Neural crest cell (in vitro differentiated cells): ENCODE data around the gene OR10P1. TPM values are rescaled to one million over a fixed set of nuclear protein-coding genes. Genes with fewer than 3 reads are reported as not detected.
"Not testable (repeated sequence)": the region's sequence is repeated elsewhere in the genome, so short reads cannot be mapped to it uniquely, and the experiment has no call there.

Experiments used
- DNase-seq: peaks from one replicate; pipeline ENCODE4 v3.0.0; 2021; ENCODE audit warnings: low read depth, mixed read lengths, low spot score
- H3K27ac Mint-ChIP-seq: one replicate; pipeline ENCODE4 v1.8.0; 2021; ENCODE audit warnings: mild to moderate bottlenecking, mixed read lengths; ENCODE audit not compliant: unreplicated experiment
- H3K27me3 Mint-ChIP-seq: 2 replicates; pipeline ENCODE4 v1.8.0; 2021; ENCODE audit warnings: low read depth, mild to moderate bottlenecking, mixed read lengths
- H3K36me3 Mint-ChIP-seq: 2 replicates; pipeline ENCODE4 v1.8.0; 2021; ENCODE audit warnings: low read depth, mild to moderate bottlenecking, mixed read lengths
- H3K4me1 Mint-ChIP-seq: 2 replicates; pipeline ENCODE4 v1.8.0; 2021; ENCODE audit warnings: mixed read lengths
- H3K4me3 Mint-ChIP-seq: one replicate; pipeline ENCODE4 v1.8.0; 2021; ENCODE audit warnings: mild to moderate bottlenecking, mixed read lengths
- H3K9me3 Mint-ChIP-seq: 2 replicates; pipeline ENCODE4 v1.8.0; 2021; ENCODE audit warnings: mixed read lengths
- CTCF ChIP-seq: fragments of 200-600 bp; sonication (generic); conservative IDR thresholded peaks from 2 replicates; pipeline ENCODE4 v1.5.0; 2021; ENCODE audit warnings: antibody characterized with exemption, mild to moderate bottlenecking
- long read RNA-seq: library from polyadenylated mRNA; unstranded; transcript quantifications from one replicate; pipeline ENCODE4 v2.0.0, GENCODE V29; 2020
- total RNA-seq: library from RNA; stranded (reverse); gene quantifications from 2 replicates; pipeline ENCODE4 v1.2.1, GENCODE V29; 2021

The OR10P1 gene
- total RNA-seq = not detected in 2 replicates
- long read RNA-seq = 0 reads

- H3K27ac Mint-ChIP-seq = no peak within 1 kb of the TSS
- DNase-seq = no peak
- H3K4me1 Mint-ChIP-seq = no peaks in the 10 kb centered on the region
- no peaks in the 10 kb centered on the region for H3K36me3 Mint-ChIP-seq
- TF ChIP-seq CTCF = no peak
- H3K27me3 Mint-ChIP-seq = no peaks in the 10 kb centered on the region
- H3K4me3 Mint-ChIP-seq = no peak within 1 kb of the TSS
- no peaks in the 10 kb centered on the region for H3K9me3 Mint-ChIP-seq
Measured at GRCh38 chr12:55636853-55637252, at the start of gene OR10P1. Gene OR10P1 (plus strand): TSS chr12:55636892. CDS start chr12:55636892, 0 bp downstream.

GRCh38 chr12:55590152-55590551, 46.5 kb upstream of the OR10P1 start:
- not testable (repeated sequence) for DNase-seq

GRCh38 chr12:55607821-55608594, 28.7 kb upstream of the OR10P1 start:
- no peak for DNase-seq
- H3K4me1 Mint-ChIP-seq = no peaks in the 10 kb centered on the region
- no peak overlapping the region for H3K27ac Mint-ChIP-seq
- H3K4me3 Mint-ChIP-seq = no peak overlapping the region
- peaks cover 2% of the 10 kb centered on the region for H3K9me3 Mint-ChIP-seq
- H3K36me3 Mint-ChIP-seq = no peaks in the 10 kb centered on the region
- no peak for TF ChIP-seq CTCF
- H3K27me3 Mint-ChIP-seq = peaks cover 6% of the 10 kb centered on the region

More at GRCh38 chr12:55590152-55590551, 46.5 kb upstream of the OR10P1 start:
- H3K36me3 Mint-ChIP-seq, H3K4me1 Mint-ChIP-seq, H3K27ac Mint-ChIP-seq, H3K4me3 Mint-ChIP-seq, H3K27me3 Mint-ChIP-seq: not testable (repeated sequence)
- H3K9me3 Mint-ChIP-seq = peaks cover 21% of the 10 kb centered on the region

- Mint-ChIP-seq H3K4me3 (no peak overlapping the region), H3K27me3 (peaks cover 3% of the 10 kb centered on the region), H3K27ac (no peak overlapping the region), H3K36me3 (peaks cover 3% of the 10 kb centered on the region), H3K9me3 (peaks cover 11% of the 10 kb centered on the region), H3K4me1 (no peaks in the 10 kb centered on the region)
- no peak for DNase-seq
- no peak for TF ChIP-seq CTCF
Measured at GRCh38 chr12:55610598-55610997, 26.1 kb upstream of the OR10P1 start.

- no peak for TF ChIP-seq CTCF
- Mint-ChIP-seq H3K27me3 (no peaks in the 10 kb centered on the region), H3K36me3 (peaks cover 10% of the 10 kb centered on the region), H3K4me1 (no peaks in the 10 kb centered on the region), H3K9me3 (peaks cover 25% of the 10 kb centered on the region), H3K4me3 (no peak overlapping the region), H3K27ac (no peak overlapping the region)
- DNase-seq = no peak
Measured at GRCh38 chr12:55612646-55613045, 24.0 kb upstream of the OR10P1 start.

GRCh38 chr12:55614764-55615163, 21.9 kb upstream of the OR10P1 start:
- H3K36me3 Mint-ChIP-seq = peaks cover 11% of the 10 kb centered on the region
- no peak for TF ChIP-seq CTCF
- peaks cover under 1% of the 10 kb centered on the region for H3K27me3 Mint-ChIP-seq
- no peak overlapping the region for H3K27ac Mint-ChIP-seq
- peaks cover 30% of the 10 kb centered on the region for H3K9me3 Mint-ChIP-seq
- H3K4me3 Mint-ChIP-seq = no peak overlapping the region
- peaks cover 4% of the 10 kb centered on the region for H3K4me1 Mint-ChIP-seq
- no peak for DNase-seq
